Right lobe of liver (tissue), 4 donors: ENCODE results near the gene PIK3CG.

ENCODE experiments used
- CTCF ChIP-seq, 4 donors: fragments of 200-600 bp in 3 of 4; fragments of 450-650 bp in 1 of 4; IDR thresholded peaks; one replicate each; pipeline versions ENCODE4 v1.5.1 to v1.8.0; 2016 to 2022; ENCODE audit warnings: antibody characterized with exemption in 4 of 4, mild to moderate bottlenecking in 2 of 4
- POLR2A ChIP-seq: fragments of 450-650 bp; IDR thresholded peaks from one replicate; pipeline ENCODE4 v1.6.1; 2017; ENCODE audit warnings: antibody characterized with exemption, mild to moderate bottlenecking
- donor health status: DM: no; HTN: no; CAD: no.
- donor health status: DM: no; HTN: no; CAD: no.
- donor health status: DM: no; HTN: yes; CAD: no.

GRCh38 chr7:106853250-106853908, 11.7 kb upstream of the PIK3CG start:
- TF ChIP-seq CTCF (IDR thresholded peaks at IDR 0.05): no peak
- TF ChIP-seq POLR2A: no peak
